Activated naive CD4-positive, alpha-beta T cell treated with anti-CD3 and anti-CD28 coated beads, Interleukin-2, amount 50 U/mL, for 24 hours (primary cell): Measurements from ENCODE around the gene DHRS9.
"Not testable (repeated sequence)": the region's sequence is repeated elsewhere in the genome, so short reads cannot be mapped to it uniquely, and the experiment has no call there.

Experiments
- H3K27ac Mint-ChIP-seq: one replicate; pipeline ENCODE4 v1.8.0; 2021; ENCODE audit warnings: mild to moderate bottlenecking, mixed read lengths
- H3K27me3 Mint-ChIP-seq: one replicate; pipeline ENCODE4 v1.8.0; 2021; ENCODE audit warnings: mixed read lengths
- H3K36me3 Mint-ChIP-seq: one replicate; pipeline ENCODE4 v1.8.0; 2021; ENCODE audit warnings: mixed read lengths
- H3K4me1 Mint-ChIP-seq: one replicate; pipeline ENCODE4 v1.8.0; 2021; ENCODE audit warnings: mixed read lengths
- H3K4me3 Mint-ChIP-seq: one replicate; pipeline ENCODE4 v1.8.0; 2021; ENCODE audit warnings: mild to moderate bottlenecking, mixed read lengths
- H3K9me3 Mint-ChIP-seq: one replicate; pipeline ENCODE4 v1.8.0; 2021; ENCODE audit warnings: mixed read lengths

Gene DHRS9

DNA sequence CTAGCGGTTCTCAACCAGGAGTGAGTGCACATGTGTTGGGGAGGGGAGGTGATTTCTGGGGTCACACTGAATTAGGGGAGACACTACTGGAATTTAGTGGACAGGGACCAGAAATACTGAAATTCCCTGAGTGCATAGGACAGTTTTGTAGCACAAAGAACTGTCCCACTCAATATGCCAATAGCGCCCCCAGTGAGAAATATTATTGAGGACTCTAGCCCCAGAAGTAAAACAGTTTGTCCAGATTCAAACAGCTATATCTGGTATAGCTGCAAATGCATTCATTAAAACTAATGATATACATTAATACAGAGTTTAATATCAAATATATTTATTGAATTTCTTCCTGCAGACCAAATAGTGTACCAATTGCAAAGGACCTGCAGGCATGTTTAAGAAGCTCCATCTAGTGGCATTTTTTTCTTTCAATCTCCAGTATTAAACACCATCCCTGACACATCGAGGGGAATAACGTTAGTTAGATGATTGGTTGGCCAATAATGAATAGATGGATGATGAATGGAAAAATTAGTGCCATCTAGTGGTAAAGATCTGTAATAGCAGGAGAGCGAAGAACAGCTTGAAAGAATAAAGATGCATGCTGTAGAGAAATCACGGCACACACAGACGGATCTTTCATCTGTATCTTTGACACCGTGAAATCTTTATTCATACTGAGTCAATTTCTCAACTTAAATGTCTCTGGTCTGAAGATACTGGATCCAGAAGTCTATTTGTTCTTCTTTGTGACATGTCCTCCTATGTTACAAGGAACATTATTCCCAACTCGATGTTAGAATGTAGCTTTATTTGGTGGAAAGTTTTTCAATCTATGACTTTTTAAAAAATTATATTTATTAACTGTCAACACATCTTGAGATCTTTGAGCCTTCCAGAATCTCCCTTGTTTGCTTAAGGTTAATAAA, 62.5 kb downstream of the DHRS9 start:
- Mint-ChIP-seq H3K4me3 (no peak overlapping the region), H3K27ac (no peak overlapping the region), H3K4me1 (no peaks in the 10 kb centered on the region), H3K9me3 (no peaks in the 10 kb centered on the region), H3K36me3 (no peaks in the 10 kb centered on the region), H3K27me3 (no peaks in the 10 kb centered on the region)

DNA sequence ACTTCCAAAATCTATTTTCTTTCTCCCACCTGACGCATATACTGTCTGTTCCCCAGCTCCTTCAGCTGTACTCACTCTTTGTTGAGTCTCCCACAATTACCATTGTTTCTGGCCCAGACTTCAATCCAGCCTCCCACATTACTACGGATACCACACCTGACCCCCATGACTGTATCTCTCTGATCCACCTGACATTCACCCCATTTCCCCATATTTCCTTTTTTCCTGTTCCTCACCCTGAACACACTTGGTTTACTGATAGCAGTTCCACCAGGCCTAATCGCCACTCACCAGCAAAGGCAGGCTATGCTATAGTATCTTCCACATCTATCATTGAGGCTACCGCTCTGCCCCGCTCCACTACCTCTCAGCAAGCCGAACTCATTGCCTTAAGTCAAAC, 64.9 kb downstream of the DHRS9 start:
- H3K36me3 Mint-ChIP-seq, result not testable (repeated sequence)

DNA sequence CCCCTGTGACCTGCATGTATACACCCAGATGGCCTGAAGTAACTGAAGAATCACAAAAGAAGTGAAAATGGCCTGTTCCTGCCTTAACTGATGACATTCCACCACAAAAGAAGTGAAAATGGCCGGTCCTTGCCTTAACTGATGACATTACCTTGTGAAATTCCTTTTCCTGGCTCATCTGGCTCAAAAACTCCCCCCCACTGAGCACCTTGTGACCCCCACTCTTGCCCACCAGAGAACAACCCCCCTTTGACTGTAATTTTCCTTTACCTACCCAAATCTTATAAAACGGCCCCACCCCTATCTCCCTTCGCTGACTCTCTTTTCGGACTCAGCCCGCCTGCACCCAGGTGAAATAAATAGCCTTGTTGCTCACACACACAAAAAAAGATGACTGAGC, 67.1 kb downstream of the DHRS9 start:
- H3K36me3 Mint-ChIP-seq, H3K4me3 Mint-ChIP-seq, H3K27ac Mint-ChIP-seq, H3K27me3 Mint-ChIP-seq, H3K9me3 Mint-ChIP-seq, H3K4me1 Mint-ChIP-seq: not testable (repeated sequence)

More for the DNA sequence above, 64.9 kb downstream of the DHRS9 start:
- H3K27me3 Mint-ChIP-seq, H3K27ac Mint-ChIP-seq, H3K4me1 Mint-ChIP-seq, H3K4me3 Mint-ChIP-seq, H3K9me3 Mint-ChIP-seq: not testable (repeated sequence)

- Mint-ChIP-seq H3K4me3 (no peak overlapping the region), H3K27me3 (no peaks in the 10 kb centered on the region), H3K9me3 (no peaks in the 10 kb centered on the region), H3K36me3 (no peaks in the 10 kb centered on the region), H3K27ac (no peak overlapping the region), H3K4me1 (no peaks in the 10 kb centered on the region)
Measured at GRCh38 chr2:169136885-169137534, 67.6 kb downstream of the DHRS9 start.

GRCh38 chr2:169137924-169138323, 68.6 kb downstream of the DHRS9 start:
- H3K4me1 Mint-ChIP-seq, result no peaks in the 10 kb centered on the region
- no peak overlapping the region for H3K27ac Mint-ChIP-seq
- H3K9me3 Mint-ChIP-seq, result no peaks in the 10 kb centered on the region
- H3K36me3 Mint-ChIP-seq, result no peaks in the 10 kb centered on the region
- no peak overlapping the region for H3K4me3 Mint-ChIP-seq
- H3K27me3 Mint-ChIP-seq, result no peaks in the 10 kb centered on the region

GRCh38 chr2:169139145-169139544, 69.8 kb downstream of the DHRS9 start:
- Mint-ChIP-seq H3K27ac (no peak overlapping the region), H3K36me3 (no peaks in the 10 kb centered on the region), H3K27me3 (no peaks in the 10 kb centered on the region)

DNA sequence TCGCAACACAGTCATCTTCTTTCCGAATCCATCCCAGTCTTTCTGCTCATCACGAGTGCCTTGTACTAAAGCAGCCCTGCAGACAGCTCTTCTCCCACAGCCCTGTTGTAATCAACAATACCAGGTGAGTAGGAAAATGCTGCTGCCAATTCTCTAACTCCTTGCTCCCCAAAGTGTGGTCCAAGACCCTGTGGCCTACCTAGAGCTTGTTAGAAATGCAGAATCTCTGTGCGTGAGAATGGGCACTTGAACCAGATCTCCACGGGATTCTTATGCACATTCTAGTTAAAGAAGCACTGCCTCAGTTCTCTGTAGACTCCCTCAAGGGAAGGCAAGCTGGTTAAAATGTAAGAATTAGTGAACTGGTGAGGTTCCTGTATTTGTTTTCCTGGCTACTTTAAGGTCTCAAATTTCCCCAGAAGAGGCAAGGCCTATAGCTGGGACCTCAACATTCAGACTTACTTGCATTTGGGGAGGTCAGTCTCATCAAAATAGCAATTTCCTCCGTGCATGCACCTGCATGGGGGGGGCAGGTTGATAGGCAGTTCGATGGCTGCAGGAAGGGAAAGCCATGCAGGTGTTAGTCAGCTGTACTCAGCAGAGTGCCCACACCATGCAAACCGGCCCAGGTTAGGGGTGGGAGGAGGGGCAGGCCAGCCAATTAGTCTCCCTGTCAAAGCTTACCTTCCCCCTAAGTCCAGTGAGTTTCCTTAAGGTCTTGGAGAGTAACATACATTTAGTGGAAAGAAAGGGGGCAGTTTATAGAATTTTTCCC, 70.8 kb downstream of the DHRS9 start:
- Mint-ChIP-seq H3K27ac (no peak overlapping the region), H3K9me3 (no peaks in the 10 kb centered on the region), H3K4me1 (no peaks in the 10 kb centered on the region), H3K36me3 (no peaks in the 10 kb centered on the region), H3K27me3 (no peaks in the 10 kb centered on the region), H3K4me3 (no peak overlapping the region)

More at GRCh38 chr2:169139145-169139544, 69.8 kb downstream of the DHRS9 start:
- Mint-ChIP-seq H3K4me1 (no peaks in the 10 kb centered on the region), H3K4me3 (no peak overlapping the region), H3K9me3 (no peaks in the 10 kb centered on the region)

- no peaks in the 10 kb centered on the region for H3K4me1 Mint-ChIP-seq
- H3K27ac Mint-ChIP-seq, result no peak overlapping the region
- no peaks in the 10 kb centered on the region for H3K36me3 Mint-ChIP-seq
- H3K9me3 Mint-ChIP-seq, result no peaks in the 10 kb centered on the region
- no peak overlapping the region for H3K4me3 Mint-ChIP-seq
- H3K27me3 Mint-ChIP-seq, result no peaks in the 10 kb centered on the region
Measured at GRCh38 chr2:169141713-169142352, 72.5 kb downstream of the DHRS9 start.

- no peak overlapping the region for H3K4me3 Mint-ChIP-seq
- no peaks in the 10 kb centered on the region for H3K9me3 Mint-ChIP-seq
- H3K36me3 Mint-ChIP-seq, result no peaks in the 10 kb centered on the region
- H3K4me1 Mint-ChIP-seq, result no peaks in the 10 kb centered on the region
- H3K27ac Mint-ChIP-seq, result no peak overlapping the region
- no peaks in the 10 kb centered on the region for H3K27me3 Mint-ChIP-seq
Measured at GRCh38 chr2:169143998-169144397, 74.6 kb downstream of the DHRS9 start.
